CD14-positive monocyte (primary cell): ENCODE data around the gene SCRN1. TPM values are rescaled to one million over a fixed set of nuclear protein-coding genes. Genes with fewer than 3 reads are reported as not detected.

ENCODE experiments used
- DNase-seq, 3 donors: peaks; one replicate each; pipeline ENCODE4 v3.0.0-alpha.2; 2011 to 2022
- H2AFZ ChIP-seq: 2 replicates; pipeline ENCODE4 v1.6.0; 2012; ENCODE audit warnings: mild to moderate bottlenecking, low read depth, low read length, inconsistent platforms; ENCODE audit not compliant: insufficient read depth, poor library complexity, severe bottlenecking
- H3K27ac ChIP-seq, 2 donors: 1 replicate in 1 of 2; 2 replicates in 1 of 2; pipeline ENCODE4 v1.5.1; 2012 to 2013; ENCODE audit warnings: low read length in 2 of 2, control low read depth in 1 of 2, inconsistent platforms in 1 of 2, low read depth in 1 of 2, mild to moderate bottlenecking in 1 of 2
- H3K27me3 ChIP-seq, 2 donors: one replicate each; pipeline versions ENCODE4 v1.6.0 to v1.6.1; 2011 to 2013; ENCODE audit warnings: low read length in 2 of 2; ENCODE audit not compliant: control insufficient read depth in 2 of 2, insufficient read depth in 2 of 2
- H3K36me3 ChIP-seq, 2 donors: replicated peaks in 1 of 2; 1 replicate in 1 of 2; 2 replicates in 1 of 2; pipeline versions ENCODE4 v1.5.1 to v1.6.1; 2012 to 2013; ENCODE audit warnings: low read length in 2 of 2, control low read depth in 1 of 2, inconsistent platforms in 1 of 2, mild to moderate bottlenecking in 1 of 2; ENCODE audit not compliant: insufficient read depth in 2 of 2, control insufficient read depth in 1 of 2
- H3K4me1 ChIP-seq, 2 donors: 1 replicate in 1 of 2; 2 replicates in 1 of 2; pipeline versions ENCODE4 v1.5.1 to v1.6.1; 2012 to 2013; ENCODE audit warnings: low read length in 2 of 2, control low read depth in 1 of 2, inconsistent platforms in 1 of 2, mild to moderate bottlenecking in 1 of 2, moderate library complexity in 1 of 2; ENCODE audit not compliant: insufficient read depth in 2 of 2, control insufficient read depth in 1 of 2
- H3K4me2 ChIP-seq: replicated peaks from 2 replicates; pipeline ENCODE3; 2012; ENCODE audit warnings: low read length, moderate library complexity, mild to moderate bottlenecking; ENCODE audit not compliant: poor library complexity, severe bottlenecking; ENCODE audit errors: extremely low read depth
- H3K4me3 ChIP-seq, 3 experiments: fragments of 200-600 bp in 1 of 3; sonication (generic) in 1 of 3; replicated peaks in 1 of 3; 1 replicate in 2 of 3; 2 replicates in 1 of 3; pipeline ENCODE4 v1.5.1; 2011 to 2013; ENCODE audit warnings: low read length in 3 of 3, mild to moderate bottlenecking in 3 of 3, control low read depth in 2 of 3, low read depth in 2 of 3, inconsistent platforms in 1 of 3, moderate library complexity in 1 of 3
- H3K79me2 ChIP-seq: 2 replicates; pipeline ENCODE4 v1.6.0; 2012; ENCODE audit warnings: mild to moderate bottlenecking, control low read depth, inconsistent platforms, low read length, moderate library complexity; ENCODE audit not compliant: insufficient read depth
- H3K9ac ChIP-seq: 2 replicates; pipeline ENCODE4 v1.6.0; 2017; ENCODE audit warnings: low read length, mild to moderate bottlenecking; ENCODE audit not compliant: insufficient read depth, poor library complexity, severe bottlenecking
- H3K9me3 ChIP-seq, 2 donors: replicated peaks in 1 of 2; 1 replicate in 1 of 2; 2 replicates in 1 of 2; pipeline versions ENCODE4 v1.5.1 to v1.6.1; 2012 to 2013; ENCODE audit warnings: low read length in 2 of 2, control low read depth in 1 of 2; ENCODE audit not compliant: control insufficient read depth in 1 of 2, insufficient read depth in 1 of 2
- H4K20me1 ChIP-seq: 2 replicates; pipeline ENCODE4 v1.6.0; 2012; ENCODE audit warnings: mild to moderate bottlenecking, low read length, control low read depth, moderate library complexity; ENCODE audit not compliant: insufficient read depth
- H3K27ac Mint-ChIP-seq, 7 donors: one replicate each; pipeline ENCODE4 v1.8.0; 2020; ENCODE audit warnings: mild to moderate bottlenecking in 7 of 7, mixed read lengths in 7 of 7, moderate library complexity in 6 of 7, inconsistent platforms in 2 of 7
- H3K27me3 Mint-ChIP-seq, 3 donors: one replicate each; pipeline ENCODE4 v1.8.0; 2021 to 2022; ENCODE audit warnings: low read depth in 3 of 3, mild to moderate bottlenecking in 3 of 3, mixed read lengths in 3 of 3, moderate library complexity in 3 of 3, inconsistent platforms in 1 of 3
- H3K36me3 Mint-ChIP-seq, 2 donors: one replicate each; pipeline ENCODE4 v1.8.0; 2020; ENCODE audit warnings: mixed read lengths in 2 of 2, inconsistent platforms in 1 of 2, mild to moderate bottlenecking in 1 of 2
- H3K4me1 Mint-ChIP-seq: one replicate; pipeline ENCODE4 v1.8.0; 2020; ENCODE audit warnings: mild to moderate bottlenecking, mixed read lengths
- H3K4me3 Mint-ChIP-seq, 2 donors: one replicate each; pipeline ENCODE4 v1.8.0; 2020; ENCODE audit warnings: mild to moderate bottlenecking in 2 of 2, mixed read lengths in 2 of 2, moderate library complexity in 1 of 2
- H3K9me3 Mint-ChIP-seq, 7 donors: one replicate each; pipeline ENCODE4 v1.8.0; 2020 to 2022; ENCODE audit warnings: mixed read lengths in 7 of 7, mild to moderate bottlenecking in 6 of 7, moderate library complexity in 6 of 7, inconsistent platforms in 2 of 7
- CTCF ChIP-seq: fragments of 200-600 bp; IDR thresholded peaks from one replicate; pipeline ENCODE4 v1.8.0; 2022; ENCODE audit warnings: antibody characterized with exemption, mild to moderate bottlenecking
- WGBS: methylation state at CpG from one replicate; pipeline ENCODE4 v1.1.5; 2013; ENCODE audit warnings: missing lambda C conversion rate; ENCODE audit not compliant: insufficient coverage; 5-methylcytosine and 5-hydroxymethylcytosine counted together
- intact Hi-C, 2 donors: fragments of 100-400 bp; cut with micrococcal nuclease; formaldehyde crosslinking; loops; one replicate each; pipeline versions ENCODE4 v1.15.0 to v1.15.1; 2023
- polyA plus RNA-seq, 3 donors: library from polyadenylated mRNA; depleted of rRNA in 1 of 3; unstranded in 2 of 3; stranded (reverse) in 1 of 3; fragments of 300-500 nt in 2 of 3; fragments of >200 nt in 1 of 3; fragmentation: Illumina TruSeq in 2 of 3; gene quantifications; 1 replicate in 2 of 3; 2 replicates in 1 of 3; pipeline ENCODE4 v1.2.3, GENCODE V29; 2012 to 2021

Gene SCRN1
- polyA plus RNA-seq, 3 donors = 8.4 to 12.1 (median 8.6) TPM

- Histone ChIP-seq H3K27ac (no peak overlapping the region), H3K27me3 (no peaks in the 10 kb centered on the region), H3K4me2 (no peak overlapping the region), H3K4me3 (no peak overlapping the region), H2AFZ (no peak overlapping the region), H3K4me1 (no peaks in the 10 kb centered on the region), H3K9ac (no peak overlapping the region), H3K9me3 (no peaks in the 10 kb centered on the region), H4K20me1 (no peaks in the 10 kb centered on the region), H3K36me3 (peaks cover 0 to 22% of the 10 kb centered on the region in 2 donors), H3K79me2 (peaks cover 10% of the 10 kb centered on the region)
- no peak overlapping the region for H3K4me3 Mint-ChIP-seq
- no peak for DNase-seq
- intact Hi-C loops = no loop called here
- H3K9me3 Mint-ChIP-seq = peaks cover 0 to 4% (median 0%) of the 10 kb centered on the region in 7 donors
- H3K36me3 Mint-ChIP-seq = peaks cover 16 to 21% of the 10 kb centered on the region in 2 donors
- no peak overlapping the region for H3K27ac Mint-ChIP-seq
- 100% methylated on average over 5 of the region's 12 CpGs for WGBS
- TF ChIP-seq CTCF = no peak
- H3K27me3 Mint-ChIP-seq = peaks cover 0 to 3% (median 0%) of the 10 kb centered on the region in 3 donors
- no peaks in the 10 kb centered on the region for H3K4me1 Mint-ChIP-seq
Observed at GRCh38 chr7:29968683-29969395, 20.8 kb downstream of the SCRN1 start.

GRCh38 chr7:29965030-29965429 is 24.6 kb downstream of the SCRN1 start:
- H3K79me2 ChIP-seq = no peaks in the 10 kb centered on the region
- WGBS = 100% methylated on average over 2 of the region's 3 CpGs
- intact Hi-C loops = no loop called here
- H3K9ac ChIP-seq = no peak overlapping the region
- H3K4me2 ChIP-seq = no peak overlapping the region
- H4K20me1 ChIP-seq = no peaks in the 10 kb centered on the region
- H3K9me3 ChIP-seq = no peaks in the 10 kb centered on the region
- no peak for TF ChIP-seq CTCF
- H3K27me3 ChIP-seq = no peaks in the 10 kb centered on the region
- peaks cover 0 to 3% (median 0%) of the 10 kb centered on the region in 3 donors for H3K27me3 Mint-ChIP-seq
- H3K4me1 ChIP-seq = no peaks in the 10 kb centered on the region
- no peak overlapping the region for H3K4me3 ChIP-seq
- no peaks in the 10 kb centered on the region for H3K4me1 Mint-ChIP-seq
- no peak overlapping the region for H2AFZ ChIP-seq
- H3K9me3 Mint-ChIP-seq = peaks cover 0 to 4% (median 0%) of the 10 kb centered on the region in 7 donors
- H3K36me3 ChIP-seq = peaks cover 0 to 22% of the 10 kb centered on the region in 2 donors
- DNase-seq = no peak
- no peak overlapping the region for H3K27ac Mint-ChIP-seq
- no peak overlapping the region for H3K4me3 Mint-ChIP-seq
- H3K36me3 Mint-ChIP-seq = peaks cover 19 to 26% of the 10 kb centered on the region in 2 donors
- no peak overlapping the region for H3K27ac ChIP-seq
